ENCODE data around the gene HABP4.
"Not testable (repeated sequence)": the region's sequence is repeated elsewhere in the genome, so short reads cannot be mapped to it uniquely, and the experiment has no call there.

The HABP4 gene

DNA sequence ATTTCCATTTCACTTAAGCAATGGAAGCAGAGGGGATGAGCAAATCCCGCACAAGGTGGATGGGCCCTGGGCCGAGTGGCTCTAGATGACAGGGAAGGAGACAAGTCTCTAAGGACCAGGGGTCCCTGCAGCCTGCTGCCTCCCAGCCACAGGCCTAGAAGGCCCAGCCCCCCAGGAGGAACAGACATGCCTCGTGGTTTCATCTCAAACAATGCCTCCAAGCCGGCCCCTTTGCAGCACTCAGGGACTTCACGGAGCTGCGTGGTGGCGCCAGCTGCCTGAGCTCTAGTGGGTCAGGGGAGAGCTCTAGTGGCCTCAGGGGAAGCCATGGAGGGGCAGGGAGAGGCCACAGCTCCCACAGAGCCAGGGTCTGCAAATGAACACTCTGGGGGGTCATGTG, 48.8 kb downstream of the HABP4 start:
- DNase-seq (ENCODE audit: low read depth in 2 of 2): no peak

- no peak for DNase-seq (ENCODE audit: low read depth in 2 of 2)
These were observed 49.3 kb downstream of the HABP4 start for GRCh38 chr9:96499257-96499656.

DNA sequence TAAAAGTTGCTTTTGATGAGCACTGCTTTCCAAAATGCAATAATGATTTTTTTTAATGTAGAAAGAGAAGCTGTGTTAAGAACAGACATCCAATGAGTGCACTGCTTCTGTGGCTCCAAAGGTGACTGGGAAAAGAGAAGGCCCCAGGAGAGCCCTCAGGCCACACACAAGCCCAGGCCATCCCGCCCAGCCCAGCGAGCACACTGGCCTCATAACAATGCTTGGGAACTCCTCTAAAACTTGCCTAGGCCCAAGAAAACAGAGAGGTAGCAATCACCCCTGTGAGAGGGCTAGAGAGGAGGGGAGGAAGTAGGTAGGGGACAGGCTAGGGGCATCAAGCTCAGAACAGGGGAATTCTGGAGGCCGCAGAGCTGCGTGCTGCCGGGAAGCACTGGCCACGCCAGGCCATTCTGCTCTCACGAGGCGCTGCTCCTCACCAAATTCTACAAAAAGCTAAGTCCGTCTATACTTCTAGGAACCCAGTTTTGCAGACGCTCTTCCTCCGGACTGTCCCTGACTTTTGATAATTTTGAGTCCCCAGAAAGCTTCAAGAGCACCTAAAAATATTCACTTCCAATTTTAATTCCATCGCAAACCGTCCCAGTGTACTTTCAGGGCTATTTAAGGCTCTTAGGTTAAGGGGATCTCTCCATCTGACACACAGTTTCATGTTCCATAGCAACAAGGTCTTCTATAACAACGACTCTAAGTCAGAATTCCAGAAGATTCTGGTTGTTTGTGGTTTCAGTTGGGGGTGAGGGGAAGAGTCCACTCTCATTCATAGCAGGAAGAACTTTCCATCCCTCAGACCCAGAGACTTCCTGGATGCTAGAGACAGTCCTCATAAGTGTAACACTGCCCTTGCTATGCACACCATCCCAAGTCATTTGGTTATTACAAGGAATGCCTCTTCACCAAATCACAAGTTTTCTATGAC, 51.0 kb downstream of the HABP4 start:
- no peak for DNase-seq (ENCODE audit: low read depth in 2 of 2)

DNA sequence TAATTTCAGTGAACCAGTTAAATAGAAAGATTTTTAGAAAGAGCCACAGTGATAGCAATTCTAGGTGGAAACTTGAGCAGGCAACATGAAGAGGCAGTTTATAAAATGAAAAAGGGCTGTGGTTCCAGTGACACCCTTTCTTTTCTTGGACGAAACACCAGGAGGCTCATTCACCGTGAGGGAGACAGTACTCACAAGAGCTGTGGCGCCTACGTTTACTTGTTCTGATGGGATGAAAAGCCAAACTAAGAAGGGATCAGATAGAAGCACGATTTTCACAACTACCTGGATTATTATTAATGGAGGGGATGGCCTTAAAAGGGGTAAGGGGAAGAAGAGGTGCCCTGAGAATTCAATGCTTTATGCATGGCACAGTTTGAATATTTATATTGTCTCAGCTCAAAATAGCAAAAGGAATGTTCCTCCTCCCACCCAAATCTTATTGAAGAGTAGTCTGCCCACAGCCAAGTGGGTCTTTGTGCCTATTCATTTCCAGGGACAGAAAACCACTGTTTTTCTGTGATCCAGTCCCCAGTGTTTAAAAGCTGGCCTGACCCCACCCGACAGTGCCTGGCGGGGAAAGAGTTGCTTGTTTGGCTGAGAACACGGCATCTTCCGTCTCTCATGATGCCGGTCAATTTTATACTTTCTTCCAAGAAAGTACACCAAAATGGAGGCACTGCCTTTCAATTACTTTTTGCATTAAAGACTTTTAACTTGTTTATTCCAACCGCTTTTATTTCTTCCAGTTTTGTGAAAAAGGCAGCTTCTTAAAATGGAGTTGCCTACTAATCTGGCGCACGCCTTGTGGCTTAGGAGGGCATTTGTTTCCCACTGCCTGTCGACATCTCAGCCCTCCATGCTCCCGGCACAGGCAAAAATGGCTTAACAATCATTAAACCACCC, 51.9 kb downstream of the HABP4 start:
- no peak for DNase-seq (ENCODE audit: low read depth in 2 of 2)

GRCh38 chr9:96502539-96503373, 52.8 kb downstream of the HABP4 start:
- DNase-seq (ENCODE audit: low read depth in 2 of 2): no peak

GRCh38 chr9:96503374-96503748, 53.4 kb downstream of the HABP4 start:
- DNase-seq (ENCODE audit: low read depth in 2 of 2): not testable (repeated sequence)

- no peak for DNase-seq (ENCODE audit: low read depth in 2 of 2)
These were observed 53.9 kb downstream of the HABP4 start for GRCh38 chr9:96503918-96504317.

GRCh38 chr9:96505316-96505991, 55.5 kb downstream of the HABP4 start:
- no peak for DNase-seq (ENCODE audit: low read depth in 2 of 2)

GRCh38 chr9:96508227-96508940, 58.4 kb downstream of the HABP4 start:
- DNase-seq (ENCODE audit: low read depth in 2 of 2): no peak

DNA sequence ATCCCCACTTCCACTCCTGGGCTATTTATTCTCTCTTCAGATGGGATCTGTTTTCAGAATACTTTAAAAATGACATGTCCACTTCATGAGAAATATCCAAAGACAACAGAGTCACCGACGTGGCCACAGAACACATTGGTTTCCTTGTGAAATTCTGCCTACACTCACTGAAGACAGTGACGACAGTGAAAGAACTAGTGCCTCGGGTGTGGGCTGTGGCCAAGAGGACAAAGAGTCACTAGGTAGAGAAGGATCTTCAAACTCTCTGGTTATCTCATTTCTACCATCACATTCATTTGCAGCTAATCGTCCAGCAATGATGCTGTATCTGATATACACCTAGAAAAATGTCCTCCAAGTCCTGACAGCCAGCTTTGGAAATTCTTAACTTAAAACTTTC, 59.1 kb downstream of the HABP4 start:
- no peak for DNase-seq (ENCODE audit: low read depth in 2 of 2)

DNA sequence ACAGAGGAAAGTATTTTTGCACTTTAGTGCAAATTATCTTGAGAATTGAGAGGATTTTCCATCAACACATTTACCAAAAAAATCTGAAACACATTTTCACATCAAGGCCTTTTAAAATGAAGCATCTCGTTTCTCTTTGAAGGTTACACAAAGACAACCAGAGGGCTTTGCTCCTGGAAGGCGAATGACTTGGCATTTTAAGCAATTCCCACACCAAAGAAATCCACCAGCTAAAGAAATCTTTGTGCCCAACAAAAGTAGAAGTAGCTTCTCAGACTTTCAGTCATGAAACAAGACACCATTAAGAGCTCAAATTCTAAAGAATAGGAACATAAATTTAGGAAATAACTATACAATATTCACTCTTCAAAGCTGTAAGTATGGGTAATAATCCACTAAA, 59.9 kb downstream of the HABP4 start:
- no peak for DNase-seq (ENCODE audit: low read depth in 2 of 2)

- DNase-seq (ENCODE audit: low read depth in 2 of 2): no peak
These were observed 60.3 kb downstream of the HABP4 start for GRCh38 chr9:96510258-96510657.

- no peak for DNase-seq (ENCODE audit: low read depth in 2 of 2)
These were observed 62.3 kb downstream of the HABP4 start for GRCh38 chr9:96512240-96512639.

DNA sequence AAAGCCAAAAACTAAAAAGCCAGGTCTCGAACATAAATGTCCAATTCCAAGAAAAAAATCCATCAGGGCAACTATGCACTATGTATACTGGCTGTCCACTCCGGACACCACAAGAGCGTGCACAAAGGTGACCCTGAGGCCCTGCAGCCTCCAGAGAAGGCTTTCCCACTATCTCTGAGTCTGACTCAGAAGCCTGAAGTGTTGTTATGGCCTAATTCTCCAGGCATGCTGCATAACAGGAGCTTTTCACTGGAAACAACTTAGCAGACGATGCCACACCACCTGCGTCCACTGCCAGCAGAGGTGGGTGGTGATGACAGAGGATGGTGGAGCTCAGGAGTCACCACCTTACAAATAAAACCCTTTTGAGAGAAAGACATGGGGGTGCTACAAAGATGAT, 63.7 kb downstream of the HABP4 start:
- no peak for DNase-seq (ENCODE audit: low read depth in 2 of 2)

- no peak for DNase-seq (ENCODE audit: low read depth in 2 of 2)
These were observed 64.3 kb downstream of the HABP4 start for GRCh38 chr9:96514108-96514799.

DNA sequence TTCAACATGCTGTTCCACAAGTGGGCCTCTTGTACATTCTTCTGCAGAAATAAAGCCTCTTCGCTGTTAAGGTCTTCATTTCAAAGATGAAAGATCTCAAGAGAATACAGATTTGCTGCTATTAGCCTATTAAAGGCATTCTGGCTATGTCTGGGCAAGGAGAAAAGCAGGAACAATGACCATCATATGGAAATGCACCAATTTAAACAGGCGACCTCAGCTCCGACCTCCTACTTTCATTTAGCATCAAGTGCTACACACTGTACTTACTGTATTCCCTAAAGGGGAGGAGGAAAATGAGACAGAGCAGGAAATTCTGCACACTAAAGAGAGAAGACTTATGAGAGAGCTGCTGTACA, 64.8 kb downstream of the HABP4 start:
- DNase-seq (ENCODE audit: low read depth in 2 of 2): no peak

- DNase-seq (ENCODE audit: low read depth in 2 of 2): no peak
These were observed 65.9 kb downstream of the HABP4 start for GRCh38 chr9:96515621-96516470.

- no peak for DNase-seq (ENCODE audit: low read depth in 2 of 2)
These were observed 69.1 kb downstream of the HABP4 start for GRCh38 chr9:96519095-96519494.

DNA sequence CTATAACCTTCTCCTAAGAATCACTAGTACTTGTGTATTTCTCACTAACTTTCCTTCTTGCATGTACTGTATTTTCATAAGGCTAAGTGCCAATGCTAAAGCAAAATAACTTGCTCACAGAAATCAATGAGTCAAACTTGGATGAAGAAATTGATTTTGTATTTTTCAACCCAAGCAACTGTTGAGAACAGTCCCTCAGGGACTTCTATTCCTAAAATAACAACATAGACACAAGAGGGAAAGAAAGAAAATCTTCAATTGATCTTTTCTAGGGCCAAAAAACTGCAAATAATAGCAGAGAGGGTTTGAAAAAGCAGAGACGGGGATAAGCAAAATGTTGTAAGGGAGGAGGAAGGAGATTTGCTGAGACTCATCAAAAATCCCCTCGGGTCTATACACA, 69.8 kb downstream of the HABP4 start:
- DNase-seq (ENCODE audit: low read depth in 2 of 2): no peak

Measured in stimulated activated CD8-positive, alpha-beta memory T cell treated with anti-CD3 and anti-CD28 coated beads, Interleukin-7, amount 100 ng/mL, for 4 hours (primary cell).